GM21528 (cell line): ENCODE results near the gene SLC16A3.
"Not testable (repeated sequence)": the region's sequence is repeated elsewhere in the genome, so short reads cannot be mapped to it uniquely, and the experiment has no call there.

ENCODE experiments used
- ATAC-seq: cut with Tn5 transposase; IDR thresholded peaks from one replicate; pipeline ENCODE4 v1.9.1; 2021; ENCODE audit warnings: mild to moderate bottlenecking, moderate library complexity; ENCODE audit not compliant: unreplicated experiment, low FRiP score

SLC16A3 gene

GRCh38 chr17:82228842-82229697, at the start of gene SLC16A3:
TSS of gene SLC16A3 (plus strand) at chr17:82229042. CDS start at chr17:82236009, 6,967 bp downstream.
- ATAC-seq = peak; percentile 35

- ATAC-seq = no peak
Observed at GRCh38 chr17:82179412-82179811, 49.4 kb upstream of the SLC16A3 start.

GRCh38 chr17:82179946-82180475, 48.8 kb upstream of the SLC16A3 start:
- ATAC-seq = no peak

- no peak for ATAC-seq
Observed at GRCh38 chr17:82180776-82181528, 47.9 kb upstream of the SLC16A3 start.

GRCh38 chr17:82184761-82185160, 44.1 kb upstream of the SLC16A3 start:
- ATAC-seq = no peak

- no peak for ATAC-seq
Observed at GRCh38 chr17:82186221-82186620, 42.6 kb upstream of the SLC16A3 start.

- ATAC-seq = no peak
Observed at GRCh38 chr17:82187500-82187899, 41.3 kb upstream of the SLC16A3 start.

- no peak for ATAC-seq
Observed at GRCh38 chr17:82188001-82188961, 40.6 kb upstream of the SLC16A3 start.

- not testable (repeated sequence) for ATAC-seq
Observed at GRCh38 chr17:82193050-82193449, 35.8 kb upstream of the SLC16A3 start.

- ATAC-seq = no peak
Observed at GRCh38 chr17:82193520-82194220, 35.2 kb upstream of the SLC16A3 start.

- no peak for ATAC-seq
Observed at GRCh38 chr17:82194765-82195164, 34.1 kb upstream of the SLC16A3 start.

GRCh38 chr17:82195675-82196672, 32.9 kb upstream of the SLC16A3 start:
- ATAC-seq = no peak

- ATAC-seq = no peak
Observed at GRCh38 chr17:82198092-82198491, 30.8 kb upstream of the SLC16A3 start.

- ATAC-seq = no peak
Observed at GRCh38 chr17:82199496-82199895, 29.3 kb upstream of the SLC16A3 start.

GRCh38 chr17:82200135-82200534, 28.7 kb upstream of the SLC16A3 start:
- ATAC-seq = no peak

- ATAC-seq = no peak
Observed at GRCh38 chr17:82200743-82201497, 27.9 kb upstream of the SLC16A3 start.

- ATAC-seq = no peak
Observed at GRCh38 chr17:82201498-82201910, 27.3 kb upstream of the SLC16A3 start.

GRCh38 chr17:82202981-82203380, 25.9 kb upstream of the SLC16A3 start:
- ATAC-seq = no peak
